ENCODE data around the gene KCNH1. TPM values are rescaled to one million over a fixed set of nuclear protein-coding genes. Genes with fewer than 3 reads are reported as not detected.

KCNH1 gene
- total RNA-seq, 1 donor from 2014 or later = 10.1 TPM

DNA sequence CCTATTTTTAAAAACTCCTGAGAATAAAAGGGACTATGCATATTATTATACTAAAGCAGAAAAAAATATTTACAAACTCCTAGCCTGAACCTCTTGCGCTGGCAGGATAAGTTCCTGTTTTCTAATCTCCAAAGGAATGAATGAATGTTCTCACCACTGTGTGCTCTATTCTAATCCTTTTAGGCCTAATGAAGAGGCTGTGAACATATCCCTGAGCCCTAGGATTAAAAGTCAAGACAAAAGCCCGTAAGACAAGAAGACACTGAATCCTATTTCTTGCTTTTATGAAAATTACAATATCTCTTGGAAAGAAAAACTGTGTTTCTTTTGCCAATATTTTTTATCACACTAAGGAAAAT, 487.7 kb downstream of the KCNH1 start:
- H3K4me3 ChIP-seq (ENCODE audit: low read depth, low read length) = no peak overlapping the region
- no peak for DNase-seq (ENCODE audit: low read depth)
- TF ChIP-seq CTCF (conservative IDR thresholded peaks at IDR 0.05; ENCODE audit: low read depth, low read length) = no peak

DNA sequence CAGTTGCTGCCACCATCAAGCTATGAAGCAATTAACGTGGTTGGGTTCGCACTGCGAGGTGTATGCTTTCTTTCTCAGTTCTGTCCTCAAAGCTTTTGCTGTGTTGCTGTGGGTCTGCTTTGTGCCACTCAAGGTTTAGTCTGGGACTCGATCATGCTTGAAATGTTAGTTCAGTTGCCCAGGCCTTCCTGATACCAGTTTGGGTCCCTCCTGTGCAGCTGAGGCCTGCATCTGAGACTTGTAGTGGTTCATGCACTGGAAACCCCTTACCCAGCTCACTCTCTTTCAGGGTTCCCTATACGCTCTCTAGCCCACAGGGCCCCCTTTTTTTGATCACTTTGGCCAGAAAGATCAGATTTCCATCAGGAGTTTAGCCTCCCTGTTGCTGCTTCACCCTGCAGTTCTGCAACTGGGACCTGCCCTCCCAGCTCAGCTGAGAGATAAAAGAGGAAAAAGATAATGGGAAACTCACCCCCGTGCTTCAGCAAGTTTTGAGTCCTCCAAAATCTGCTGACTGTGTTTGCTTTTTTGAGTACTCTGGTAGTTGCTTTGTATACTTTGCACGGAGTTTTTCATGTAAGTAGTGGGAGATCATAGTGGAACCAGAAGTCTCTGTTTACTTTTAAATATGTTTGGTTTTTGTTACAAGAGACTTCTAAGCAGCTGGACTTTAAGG, 488.2 kb downstream of the KCNH1 start:
- no peak for TF ChIP-seq CTCF (conservative IDR thresholded peaks at IDR 0.05; ENCODE audit: low read depth, low read length)
- no peak for DNase-seq (ENCODE audit: low read depth)

GRCh38 chr1:210641582-210641981, 492.4 kb downstream of the KCNH1 start:
- no peak overlapping the region for H3K4me3 ChIP-seq (ENCODE audit: low read depth, low read length)
- DNase-seq (ENCODE audit: low read depth) = no peak
- TF ChIP-seq CTCF (conservative IDR thresholded peaks at IDR 0.05; ENCODE audit: low read depth, low read length) = no peak

More for the DNA sequence above, 488.2 kb downstream of the KCNH1 start:
- H3K4me3 ChIP-seq (ENCODE audit: low read depth, low read length) = no peak overlapping the region

DNA sequence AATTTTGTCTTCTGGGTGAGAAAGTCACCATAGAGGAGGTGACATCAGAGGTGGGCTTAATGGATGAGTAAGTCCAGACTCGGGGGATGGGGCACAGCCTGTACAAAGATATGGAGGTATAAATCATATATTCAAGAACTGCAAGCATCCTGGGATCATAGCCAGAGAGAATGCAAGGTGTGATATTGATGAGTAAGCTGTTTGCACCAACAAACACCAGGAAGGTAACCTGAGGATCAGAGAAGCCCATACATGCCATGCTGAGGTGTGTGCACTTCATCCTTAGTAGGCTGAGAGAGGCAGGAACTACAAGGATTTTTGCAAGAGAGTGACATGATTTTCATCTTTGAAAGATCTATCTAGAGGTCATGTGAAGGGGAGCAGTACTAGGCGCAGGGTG, 498.8 kb downstream of the KCNH1 start:
- no peak for DNase-seq (ENCODE audit: low read depth)
- TF ChIP-seq CTCF (conservative IDR thresholded peaks at IDR 0.05; ENCODE audit: low read depth, low read length) = no peak
- H3K4me3 ChIP-seq (ENCODE audit: low read depth, low read length) = no peak overlapping the region

DNA sequence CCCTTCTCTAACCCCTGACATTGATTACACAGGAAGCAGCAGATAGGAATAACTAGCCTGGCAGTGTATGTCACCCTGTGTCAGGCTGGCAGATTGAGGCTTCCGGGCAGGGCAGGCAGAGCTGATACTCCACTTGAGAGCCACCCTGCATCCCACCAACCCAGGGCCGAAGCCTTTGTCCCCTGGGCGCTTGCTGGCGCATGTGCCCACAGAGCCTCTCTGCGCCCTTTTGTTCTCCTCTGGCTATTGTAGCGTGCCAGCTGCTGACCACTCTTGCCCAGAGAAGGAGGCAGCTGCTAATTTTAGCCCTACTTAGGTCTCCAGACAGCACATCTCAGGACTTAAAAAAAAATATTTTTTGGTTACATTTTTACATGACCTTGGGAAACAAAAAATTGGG, 500.3 kb downstream of the KCNH1 start:
- no peak for TF ChIP-seq CTCF (conservative IDR thresholded peaks at IDR 0.05; ENCODE audit: low read depth, low read length)
- DNase-seq (ENCODE audit: low read depth) = no peak
- no peak overlapping the region for H3K4me3 ChIP-seq (ENCODE audit: low read depth, low read length)

- H3K4me3 ChIP-seq (ENCODE audit: low read depth, low read length) = no peak overlapping the region
- TF ChIP-seq CTCF (conservative IDR thresholded peaks at IDR 0.05; ENCODE audit: low read depth, low read length) = no peak
- DNase-seq (ENCODE audit: low read depth) = no peak
Measured at GRCh38 chr1:210633140-210633539, 500.8 kb downstream of the KCNH1 start.

DNA sequence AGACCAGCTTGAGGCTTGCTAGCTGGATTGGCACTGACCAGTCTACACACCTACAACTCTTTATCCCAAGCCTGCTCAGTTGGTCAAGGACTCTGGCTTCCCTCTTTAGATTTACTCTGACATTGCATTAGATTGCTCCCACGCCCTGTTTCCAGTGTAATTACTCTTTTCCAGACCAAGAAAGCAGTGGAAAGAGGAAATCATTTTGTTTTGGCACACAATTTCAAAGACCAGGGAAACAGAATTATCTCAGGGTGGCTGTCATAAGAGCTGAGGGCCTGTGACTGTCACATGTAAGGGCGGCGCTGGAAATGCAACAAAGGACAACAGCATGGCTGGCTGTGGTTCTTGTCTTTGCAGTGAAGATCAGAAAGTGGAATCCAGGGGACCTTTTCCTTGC, 502.5 kb downstream of the KCNH1 start:
- TF ChIP-seq CTCF (conservative IDR thresholded peaks at IDR 0.05; ENCODE audit: low read depth, low read length) = no peak
- DNase-seq (ENCODE audit: low read depth) = no peak

More for the DNA sequence above, 502.5 kb downstream of the KCNH1 start:
- H3K4me3 ChIP-seq (ENCODE audit: low read depth, low read length) = no peak overlapping the region

All from epithelial cell of proximal tubule (primary cell).